GM19467 (cell line): ENCODE results near the gene PLEKHA7.
"Not testable (repeated sequence)": the region's sequence is repeated elsewhere in the genome, so short reads cannot be mapped to it uniquely, and the experiment has no call there.

ENCODE experiments used
- ATAC-seq: cut with Tn5 transposase; IDR thresholded peaks from one replicate; pipeline ENCODE4 v1.9.1; 2021; ENCODE audit warnings: mild to moderate bottlenecking, moderate library complexity; ENCODE audit not compliant: unreplicated experiment

PLEKHA7 gene

DNA sequence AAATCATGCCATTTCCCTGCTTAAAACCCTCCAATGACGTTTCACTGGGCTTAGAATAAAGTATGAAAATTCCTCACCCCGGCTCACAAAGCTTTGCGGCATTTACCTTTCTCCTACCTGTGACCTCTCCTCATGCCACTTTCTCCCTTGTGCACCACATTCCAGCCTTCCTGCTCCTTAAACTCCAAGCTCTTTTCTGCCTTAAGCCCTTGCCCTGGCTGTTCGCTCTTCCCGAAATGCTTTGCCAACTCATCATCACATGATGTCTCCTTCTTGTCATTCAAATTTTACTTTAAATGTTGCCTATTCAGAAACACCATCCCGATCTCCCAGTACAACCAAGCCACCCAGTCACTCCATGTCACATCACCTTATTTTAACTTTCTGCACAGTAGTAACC, 2.0 kb downstream of the PLEKHA7 start:
- no peak for ATAC-seq

DNA sequence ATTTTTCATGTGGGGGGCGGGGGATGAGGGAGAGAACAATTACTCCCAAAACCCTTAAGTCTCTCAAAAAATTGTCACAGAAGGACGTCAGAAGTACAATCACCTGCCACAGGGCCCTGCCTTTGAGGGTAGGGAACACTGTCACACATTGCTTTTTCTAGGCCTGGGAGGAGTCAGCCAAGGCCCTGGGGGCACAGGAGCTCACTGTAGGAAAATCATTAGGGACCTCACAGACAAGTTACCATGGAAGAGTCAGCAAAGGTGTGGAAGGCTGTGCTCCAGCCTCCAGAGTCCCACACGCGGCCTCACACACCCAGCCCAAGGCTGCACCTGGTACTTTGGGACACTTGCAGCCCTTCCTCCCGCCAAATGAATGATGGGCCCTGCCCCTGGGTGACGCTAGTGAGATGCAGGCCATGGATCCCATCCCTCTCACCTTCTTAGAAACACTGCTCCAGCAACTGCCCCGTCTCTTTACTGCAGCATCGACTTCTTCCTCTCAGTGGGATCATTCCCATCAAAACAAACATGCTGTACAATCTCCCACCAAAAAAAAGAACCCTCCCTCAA, 3.3 kb downstream of the PLEKHA7 start:
- no peak for ATAC-seq

DNA sequence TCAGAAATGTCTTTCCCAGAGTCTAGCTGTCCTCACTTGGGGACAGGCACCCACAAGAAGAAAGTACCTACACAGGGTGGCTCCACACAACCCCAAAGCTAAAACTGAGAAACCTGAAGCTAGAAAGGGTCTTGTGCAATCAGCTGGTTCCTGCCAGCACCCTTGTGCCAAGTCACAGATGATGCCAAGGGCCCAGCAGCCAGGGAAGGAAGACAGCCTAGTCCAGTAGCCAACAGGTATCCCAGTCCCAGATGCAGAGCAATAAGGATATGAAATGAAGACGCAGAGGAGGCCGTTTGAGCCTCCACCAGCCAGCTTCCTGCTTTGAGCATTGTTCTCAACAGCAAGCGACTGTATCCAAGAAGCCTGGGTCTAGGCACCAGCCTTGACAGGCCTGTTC, 6.1 kb downstream of the PLEKHA7 start:
- no peak for ATAC-seq

DNA sequence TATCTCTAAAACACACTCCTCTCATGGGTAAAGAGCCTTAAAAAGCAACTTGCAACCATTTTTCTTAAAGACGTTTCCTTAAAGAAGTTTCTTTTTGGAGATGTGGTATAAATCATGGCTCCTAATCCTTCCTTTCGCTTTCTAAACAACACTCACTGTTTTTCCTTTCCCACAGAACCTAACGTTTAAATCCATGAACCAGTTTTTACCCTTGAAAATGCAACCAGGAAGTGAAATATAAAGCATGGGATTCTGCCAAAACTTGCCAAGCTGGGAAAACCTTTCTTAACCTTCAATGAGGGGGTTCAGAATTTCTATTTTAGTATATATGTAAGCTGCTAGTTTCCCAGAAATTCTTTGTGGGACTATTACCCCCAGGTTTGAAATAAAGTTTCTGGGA, 8.6 kb downstream of the PLEKHA7 start:
- no peak for ATAC-seq

DNA sequence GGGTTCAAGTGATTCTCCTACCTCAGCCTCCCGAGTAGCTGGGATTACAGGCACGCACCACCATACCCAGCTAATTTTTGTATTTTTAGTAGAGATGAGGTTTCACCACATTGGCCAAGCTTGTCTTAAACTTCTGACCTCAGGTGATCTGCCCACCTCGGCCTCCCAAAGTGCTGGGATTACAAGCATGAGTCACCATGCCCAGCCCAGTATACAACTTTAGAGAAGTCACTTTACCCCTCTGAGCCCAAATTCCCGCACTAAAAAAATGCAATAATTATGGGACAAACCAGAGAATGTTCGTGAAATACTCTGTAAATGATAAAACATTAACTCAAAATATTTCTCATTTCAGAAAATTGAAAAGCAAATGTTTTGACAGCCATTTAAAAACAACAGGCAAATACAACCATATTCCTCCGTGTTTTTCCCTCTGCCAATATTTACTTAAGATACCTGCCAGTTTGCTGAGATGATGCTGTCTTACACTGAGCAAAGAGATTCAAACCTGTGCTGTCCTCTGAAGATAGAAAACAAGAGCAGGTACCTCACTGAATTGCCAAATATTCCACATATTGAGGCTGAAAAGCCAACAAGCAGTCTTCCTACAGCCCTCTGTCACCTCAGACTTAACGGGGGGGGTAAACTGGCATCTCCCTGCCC, 9.6 kb downstream of the PLEKHA7 start:
- no peak for ATAC-seq

DNA sequence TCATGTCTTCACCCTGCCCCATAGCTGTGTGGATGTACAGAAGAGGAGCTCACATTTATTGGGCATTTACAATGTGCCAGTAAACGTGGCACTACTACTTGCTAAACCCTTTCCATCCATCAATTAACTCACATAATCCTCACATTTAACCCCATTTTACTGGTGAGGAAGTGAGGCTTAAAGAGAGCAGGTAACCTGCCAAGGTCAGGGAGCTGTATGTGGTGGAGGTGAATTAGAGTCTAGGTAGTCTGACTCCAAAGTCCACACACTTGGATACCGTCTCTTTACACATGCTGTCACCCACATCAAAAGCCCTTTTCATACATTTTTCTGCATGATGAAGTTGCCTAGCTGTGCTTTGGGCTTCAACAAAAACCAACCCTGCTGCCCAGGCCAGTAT, 10.8 kb downstream of the PLEKHA7 start:
- ATAC-seq, result no peak

DNA sequence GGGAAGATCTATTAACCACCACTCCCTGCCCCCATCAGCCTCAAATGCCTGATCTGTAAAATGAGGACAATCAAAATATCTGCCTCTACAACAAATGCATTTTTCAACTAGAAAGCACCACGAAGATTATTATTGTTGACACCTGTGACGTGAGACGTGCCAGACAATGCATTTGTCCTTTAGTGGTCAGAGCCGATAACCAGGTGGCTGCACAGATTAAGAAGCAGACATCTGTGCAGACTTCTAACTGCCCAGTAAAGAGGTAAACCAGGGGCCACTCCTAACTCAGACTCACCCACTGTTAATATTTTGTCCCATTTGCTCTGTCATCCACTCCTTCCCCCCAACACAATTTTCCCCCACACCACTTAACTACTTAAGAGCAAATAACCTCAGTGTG, 11.7 kb downstream of the PLEKHA7 start:
- ATAC-seq, result no peak

DNA sequence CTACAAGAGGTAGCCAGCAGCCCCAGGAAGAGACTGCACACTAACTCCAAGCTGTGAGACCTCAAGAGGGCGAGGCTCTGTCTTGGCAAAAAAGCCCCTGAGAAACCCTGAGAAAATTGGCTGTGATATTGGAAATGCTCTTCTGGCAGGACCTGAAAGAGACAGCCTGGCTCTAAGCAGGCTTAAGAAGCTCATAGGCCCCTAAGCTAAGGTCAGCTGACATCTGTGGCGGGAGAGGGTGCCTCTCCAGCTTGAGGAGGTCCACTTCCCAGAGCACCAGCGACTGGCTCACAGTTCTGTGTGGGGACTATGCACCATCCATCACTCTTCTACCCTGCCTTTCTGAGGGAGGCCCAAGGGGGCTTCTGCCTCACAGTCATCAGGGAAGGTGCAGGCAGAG, 12.4 kb downstream of the PLEKHA7 start:
- no peak for ATAC-seq

DNA sequence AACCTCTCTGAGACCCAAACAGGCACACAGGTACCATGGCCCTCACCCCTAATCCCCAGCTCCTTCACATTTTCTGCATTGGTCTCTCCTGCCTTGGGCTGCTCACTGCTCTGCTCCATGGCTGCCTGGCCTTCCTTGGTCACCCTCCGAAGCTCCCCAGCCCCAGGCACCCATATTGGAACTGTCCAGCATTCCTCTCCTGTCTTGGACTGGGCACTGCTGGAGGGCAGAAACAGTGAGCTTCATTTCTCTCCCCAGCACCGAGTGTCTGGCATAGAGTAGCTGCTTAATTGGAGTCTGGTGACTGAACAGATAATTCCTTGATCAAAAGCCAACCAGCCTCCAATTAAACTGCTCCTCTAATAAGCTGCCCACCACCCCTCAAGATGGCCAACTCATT, 13.2 kb downstream of the PLEKHA7 start:
- ATAC-seq, result no peak

DNA sequence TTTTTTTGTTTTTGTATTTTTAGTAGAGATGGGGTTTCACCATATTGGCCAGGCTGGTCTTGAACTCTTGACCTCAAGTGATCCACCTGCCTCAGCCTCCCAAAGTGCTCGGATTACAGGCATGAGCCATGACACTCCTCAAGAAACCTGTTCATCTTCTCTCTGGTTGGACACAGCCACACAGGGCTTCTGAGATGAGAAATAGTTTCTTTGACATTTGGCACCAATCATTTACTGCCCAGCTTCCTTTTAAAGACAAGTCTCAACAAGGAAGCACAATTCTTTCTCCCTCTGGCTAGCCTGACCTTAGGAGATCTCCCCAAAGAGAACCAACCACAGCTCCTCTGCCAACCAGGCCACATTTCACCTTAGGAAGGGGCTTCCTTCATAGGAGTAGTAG, 14.0 kb downstream of the PLEKHA7 start:
- not testable (repeated sequence) for ATAC-seq

DNA sequence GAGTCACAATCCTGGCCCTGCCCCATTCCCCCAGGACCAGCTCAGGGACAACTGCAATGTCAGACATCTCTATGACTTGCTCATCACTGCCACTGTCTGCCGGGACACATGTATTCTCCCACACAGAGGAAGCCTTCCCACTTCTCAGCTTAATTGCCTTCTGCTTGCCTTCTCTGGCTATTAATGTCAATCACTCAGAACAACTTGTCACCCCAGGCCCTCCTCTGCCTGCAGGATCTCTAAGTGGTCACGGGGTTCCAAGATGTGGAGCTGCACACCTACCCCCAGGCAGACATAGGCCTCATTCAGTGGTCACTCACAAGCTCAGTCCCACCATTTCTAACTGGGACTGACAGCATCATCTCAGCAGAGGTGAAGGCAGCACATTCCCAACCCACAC, 15.1 kb downstream of the PLEKHA7 start:
- ATAC-seq, result no peak

DNA sequence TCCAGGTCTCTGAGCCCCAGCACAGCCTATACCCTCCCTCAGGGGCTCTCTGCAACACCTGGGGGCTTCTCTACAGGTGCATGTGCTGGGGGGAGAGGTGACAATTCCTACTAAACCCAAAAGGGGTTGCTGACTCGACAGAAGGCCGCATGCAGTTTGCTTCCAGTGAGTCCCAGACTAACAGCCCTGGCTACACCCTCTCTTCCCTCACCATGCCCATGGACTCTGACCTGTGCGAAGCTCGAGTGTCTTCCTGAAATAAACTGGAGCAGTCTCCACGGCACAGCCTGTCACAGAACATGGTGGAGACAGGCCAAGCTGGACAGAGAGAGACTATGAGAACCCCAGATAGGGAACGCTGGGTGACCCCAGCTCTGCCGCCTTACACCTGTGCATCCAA, 16.6 kb downstream of the PLEKHA7 start:
- ATAC-seq, result no peak

DNA sequence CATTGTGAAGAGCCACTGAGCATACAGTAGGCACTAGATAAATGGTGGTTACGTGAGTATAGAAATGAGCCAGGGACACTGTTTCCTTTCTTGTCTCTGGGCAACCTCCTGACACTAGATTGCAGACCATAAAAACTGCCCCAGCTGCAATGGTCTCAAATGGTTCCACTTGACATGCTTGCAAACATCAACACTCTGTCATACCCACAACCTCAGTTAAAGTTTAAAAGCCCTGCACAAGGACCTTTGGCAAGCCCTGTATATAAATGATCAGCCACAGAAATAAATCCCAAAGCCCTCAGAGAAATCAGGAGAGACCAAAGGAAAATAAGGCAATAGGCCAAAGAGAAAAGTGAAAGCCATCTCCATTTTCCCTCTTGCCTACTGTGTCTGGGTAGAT, 20.7 kb downstream of the PLEKHA7 start:
- ATAC-seq, result no peak

DNA sequence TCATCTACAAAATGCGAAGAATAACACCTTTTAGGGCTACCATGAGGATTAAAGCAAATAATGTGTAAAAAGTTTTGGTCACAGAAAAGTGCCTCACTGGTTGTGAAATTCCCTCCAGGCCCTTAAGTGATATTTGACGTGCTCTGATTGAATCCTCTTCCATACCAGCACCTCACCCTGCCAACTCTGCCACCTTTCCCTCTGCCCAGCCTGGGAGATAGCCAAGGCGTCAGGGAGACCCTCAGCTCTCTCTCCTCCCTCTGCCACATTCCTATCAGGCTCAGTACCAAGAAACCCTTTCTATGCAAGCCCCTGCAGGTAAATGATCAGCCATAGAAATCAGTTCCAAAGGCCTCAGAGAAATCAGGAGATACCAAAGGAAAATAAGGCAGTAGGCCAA, 21.4 kb downstream of the PLEKHA7 start:
- ATAC-seq, result no peak

DNA sequence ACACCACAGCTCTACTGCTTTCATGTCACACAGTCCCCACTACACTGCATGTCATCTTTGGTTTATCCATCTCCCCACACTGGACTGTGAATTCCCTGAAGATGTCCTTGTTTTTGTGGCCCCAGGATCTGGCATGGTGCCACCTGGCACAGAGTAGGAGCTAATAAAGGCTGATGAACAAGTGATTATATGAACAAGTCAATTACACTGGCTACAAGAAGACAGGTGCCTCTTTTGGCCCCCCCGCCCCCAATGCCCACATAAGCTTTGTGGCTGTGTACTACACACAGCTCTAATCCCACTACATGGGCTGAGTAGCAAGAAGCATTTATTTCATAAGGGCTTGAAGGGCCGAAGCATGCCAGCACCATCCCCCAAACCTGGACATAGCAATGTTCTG, 24.7 kb downstream of the PLEKHA7 start:
- ATAC-seq, result no peak

DNA sequence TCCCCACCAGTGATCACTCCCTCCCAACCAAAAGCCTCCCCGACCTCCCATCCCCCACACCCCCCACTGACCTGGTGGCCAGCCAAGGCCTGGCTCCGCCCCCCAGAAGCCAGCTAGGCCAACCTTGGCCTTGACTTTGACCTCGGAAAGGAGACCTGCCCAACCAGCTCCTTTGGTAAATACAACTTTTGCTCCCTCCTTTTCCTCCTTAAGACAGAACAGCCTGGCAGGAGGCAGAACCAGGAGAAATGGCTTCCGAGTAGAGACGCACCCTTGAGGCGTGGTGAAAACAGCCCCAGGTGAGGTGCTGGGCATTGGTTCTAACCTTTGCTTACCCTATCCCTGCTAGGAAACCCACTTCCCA, 27.0 kb downstream of the PLEKHA7 start:
- no peak for ATAC-seq

DNA sequence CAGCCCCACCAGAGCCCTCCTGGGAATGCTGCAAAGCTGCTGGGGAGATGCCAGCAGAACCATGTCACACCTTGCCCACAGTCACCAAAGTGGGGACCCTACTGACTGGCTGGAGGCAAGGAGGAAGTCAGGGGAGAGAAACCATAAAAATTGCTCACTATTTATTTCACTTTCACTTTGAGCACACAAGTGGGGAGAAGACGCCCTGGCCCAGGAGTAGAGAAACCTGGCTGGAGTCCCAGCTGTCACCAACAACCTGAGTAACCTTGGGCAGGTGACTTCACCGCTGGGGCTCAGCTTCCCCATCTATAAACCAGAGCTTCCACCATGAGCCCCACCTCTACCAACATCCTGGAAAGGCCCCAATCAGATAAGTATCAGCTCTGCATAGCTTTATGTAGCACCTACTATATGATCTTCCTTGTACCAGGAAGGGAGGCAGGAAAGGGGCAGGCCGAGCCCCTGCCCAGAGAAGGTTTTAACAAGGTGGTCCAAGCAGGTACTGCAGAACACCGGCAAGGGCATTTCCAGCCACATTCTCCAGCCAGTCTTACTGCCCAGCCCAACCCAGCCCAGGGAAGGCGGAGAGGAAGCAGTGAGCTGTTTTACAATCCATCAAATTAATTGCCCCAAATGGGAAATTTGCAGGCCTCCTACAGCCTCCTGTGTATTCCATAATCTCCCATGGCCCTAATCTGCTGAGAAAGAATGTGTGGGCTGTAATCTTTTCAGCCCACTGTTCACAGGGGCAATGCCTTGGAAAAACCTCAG, 27.6 kb downstream of the PLEKHA7 start:
- ATAC-seq, result peak; percentile 91

DNA sequence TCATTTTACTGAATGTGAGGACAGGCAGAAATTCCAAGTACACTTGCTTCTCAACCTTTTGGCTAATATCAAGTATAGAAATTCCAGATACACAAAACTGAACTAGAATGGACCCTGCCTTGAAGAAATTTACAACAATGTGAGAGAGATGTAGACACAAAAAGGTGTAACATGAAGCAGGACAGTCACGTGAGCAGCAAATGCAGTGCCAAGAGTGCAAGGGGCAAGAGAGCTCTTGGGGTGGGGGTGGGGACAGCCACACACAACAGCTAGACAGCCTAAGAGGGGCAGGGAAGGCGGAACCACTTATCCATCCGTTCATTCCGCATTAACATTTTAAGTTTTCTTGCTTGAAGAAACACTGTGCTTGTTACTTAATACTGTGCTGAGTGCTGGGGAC, 28.9 kb downstream of the PLEKHA7 start:
- no peak for ATAC-seq

DNA sequence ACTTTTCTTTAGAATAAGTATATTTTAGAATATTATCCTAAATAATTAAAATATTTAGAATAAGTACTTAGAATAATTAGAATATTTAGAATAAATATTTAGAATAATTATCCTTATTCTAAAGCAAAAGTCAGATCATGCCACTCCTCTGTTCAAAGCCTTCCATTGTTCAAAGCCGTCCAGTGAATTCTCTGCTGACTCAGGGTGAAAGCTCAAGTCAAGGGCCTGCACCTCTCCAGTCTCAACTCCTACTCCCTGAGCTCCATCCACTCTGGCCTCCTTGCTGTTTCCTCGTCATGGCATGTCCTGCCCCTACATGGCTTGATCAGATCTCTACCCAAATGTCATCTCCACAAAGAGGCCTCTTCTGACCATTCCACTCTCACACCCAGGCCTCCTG, 30.0 kb downstream of the PLEKHA7 start:
- no peak for ATAC-seq

DNA sequence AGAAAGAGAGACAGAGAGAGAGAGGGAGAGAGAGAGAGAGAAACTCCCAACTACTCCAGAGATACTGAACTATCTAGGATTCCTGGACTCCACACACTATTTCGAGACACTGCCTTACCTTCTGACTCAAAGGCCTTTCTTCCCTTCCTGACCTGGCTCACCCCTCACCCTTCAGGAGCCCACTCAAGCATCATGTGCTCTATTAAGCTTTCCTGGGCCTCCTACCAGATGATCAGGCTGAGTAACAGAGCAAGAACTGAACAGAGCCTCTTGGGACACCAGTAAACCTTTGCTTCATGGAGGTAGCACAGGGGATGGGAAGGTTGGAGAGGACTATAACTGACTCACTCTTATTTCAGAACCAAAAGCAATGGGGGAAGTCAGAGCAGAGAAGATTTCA, 31.4 kb downstream of the PLEKHA7 start:
- no peak for ATAC-seq

DNA sequence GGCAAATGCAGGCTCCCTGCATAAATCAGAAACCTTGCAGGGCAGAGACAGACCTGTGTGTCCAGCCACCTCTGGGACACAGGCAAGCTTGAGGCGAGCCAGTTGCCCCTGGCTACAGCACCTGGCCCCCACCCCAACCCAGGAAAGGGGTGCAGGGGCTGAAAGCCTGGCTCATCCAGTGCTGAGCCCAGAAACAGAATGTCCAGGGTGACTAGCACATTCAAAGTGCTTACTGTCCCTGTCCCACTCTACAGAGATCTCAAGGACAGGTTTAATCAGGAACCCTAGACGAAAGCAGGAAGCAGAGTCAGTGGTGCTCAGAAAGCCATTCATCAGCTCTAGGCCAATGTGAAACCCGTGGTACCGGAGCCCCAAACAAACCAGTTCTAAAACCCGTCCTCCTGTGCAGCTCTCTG, 31.9 kb downstream of the PLEKHA7 start:
- no peak for ATAC-seq

DNA sequence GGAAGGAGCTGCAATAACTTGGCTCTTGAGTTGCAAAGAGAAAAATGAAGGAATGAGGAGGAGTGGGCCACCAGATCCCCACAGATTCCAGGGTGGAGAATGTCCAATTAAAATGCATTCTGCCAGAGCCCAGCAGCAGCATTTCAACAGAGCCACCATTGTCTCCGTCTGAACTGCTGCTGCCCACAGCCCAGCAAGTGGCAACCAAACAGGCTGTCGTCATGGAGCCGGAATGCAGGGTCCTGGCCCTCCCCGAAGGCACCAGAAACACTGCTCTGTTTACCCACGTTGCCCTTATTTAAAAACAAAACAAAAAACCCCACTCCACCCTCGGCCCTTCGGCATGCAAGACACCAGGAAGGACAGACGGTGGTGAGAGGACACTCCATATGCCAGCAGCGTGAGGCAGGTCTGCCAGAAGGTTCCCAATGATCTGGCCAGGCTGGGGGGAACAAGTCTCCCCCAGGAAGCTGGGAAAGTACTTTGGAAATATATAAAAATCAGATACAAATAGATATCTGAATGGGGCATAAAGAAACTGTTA, 32.5 kb downstream of the PLEKHA7 start:
- no peak for ATAC-seq
